Neutrophil (primary cell): ENCODE data around the gene TMA7B.

ENCODE experiments used
- H3K27ac ChIP-seq: fragments of 200-600 bp; sonication (generic); 2 replicates; pipeline ENCODE4 v1.5.1; 2016; ENCODE audit warnings: mild to moderate bottlenecking, moderate library complexity
- H3K27me3 ChIP-seq: fragments of 200-600 bp; sonication (generic); 2 replicates; pipeline ENCODE4 v1.6.0; 2016; ENCODE audit warnings: mild to moderate bottlenecking
- H3K36me3 ChIP-seq: fragments of 200-600 bp; sonication (generic); 2 replicates; pipeline ENCODE4 v1.5.1; 2017
- H3K4me1 ChIP-seq, 2 experiments: fragments of 200-600 bp in 1 of 2; sonication (generic) in 1 of 2; 1 replicate in 1 of 2; 2 replicates in 1 of 2; pipeline versions ENCODE4 v1.5.1 to v1.6.1; 2013 to 2016; ENCODE audit warnings: low read depth in 1 of 2, low read length in 1 of 2, mild to moderate bottlenecking in 1 of 2, moderate library complexity in 1 of 2; ENCODE audit not compliant: control insufficient read depth in 1 of 2, insufficient read depth in 1 of 2
- H3K4me3 ChIP-seq, 2 experiments: fragments of 200-600 bp in 1 of 2; sonication (generic) in 1 of 2; 1 replicate in 1 of 2; 2 replicates in 1 of 2; pipeline ENCODE4 v1.5.1; 2013 to 2016; ENCODE audit warnings: low read depth in 1 of 2, low read length in 1 of 2, mild to moderate bottlenecking in 1 of 2, moderate library complexity in 1 of 2
- H3K9me3 ChIP-seq: fragments of 200-600 bp; sonication (generic); 2 replicates; pipeline ENCODE4 v1.5.1; 2016
- CTCF ChIP-seq: fragments of 200-600 bp; sonication (generic); IDR thresholded peaks from 2 replicates; pipeline ENCODE4 v1.5.1; 2016; ENCODE audit warnings: antibody characterized with exemption

TMA7B gene

DNA sequence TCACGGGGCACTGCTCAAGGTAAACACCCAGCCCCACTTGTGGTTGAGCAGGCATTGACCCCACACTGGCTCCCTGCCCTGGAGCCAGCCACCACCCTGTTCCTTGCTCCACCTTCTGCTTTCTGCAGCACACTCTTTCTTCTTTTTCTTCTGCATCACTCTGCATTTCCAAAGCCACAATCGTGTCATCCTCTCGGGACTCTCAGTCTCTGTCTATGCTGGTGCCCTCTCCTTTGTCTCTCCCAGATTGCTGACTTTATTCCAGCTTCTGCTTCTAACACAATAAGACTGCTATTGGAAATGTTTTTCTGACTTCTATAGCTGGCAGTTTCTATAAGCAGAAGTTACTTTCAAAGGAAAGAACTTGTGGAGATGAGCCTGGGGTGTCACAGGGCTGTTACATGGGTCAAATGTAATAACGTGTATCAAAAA, 44.9 kb upstream of the TMA7B start:
- no peaks in the 10 kb centered on the region for H3K9me3 ChIP-seq
- no peak overlapping the region for H3K27ac ChIP-seq
- no peaks in the 10 kb centered on the region for H3K36me3 ChIP-seq
- no peak overlapping the region for H3K4me3 ChIP-seq
- no peaks in the 10 kb centered on the region for H3K27me3 ChIP-seq
- no peak for TF ChIP-seq CTCF
- H3K4me1 ChIP-seq: no peaks in the 10 kb centered on the region

DNA sequence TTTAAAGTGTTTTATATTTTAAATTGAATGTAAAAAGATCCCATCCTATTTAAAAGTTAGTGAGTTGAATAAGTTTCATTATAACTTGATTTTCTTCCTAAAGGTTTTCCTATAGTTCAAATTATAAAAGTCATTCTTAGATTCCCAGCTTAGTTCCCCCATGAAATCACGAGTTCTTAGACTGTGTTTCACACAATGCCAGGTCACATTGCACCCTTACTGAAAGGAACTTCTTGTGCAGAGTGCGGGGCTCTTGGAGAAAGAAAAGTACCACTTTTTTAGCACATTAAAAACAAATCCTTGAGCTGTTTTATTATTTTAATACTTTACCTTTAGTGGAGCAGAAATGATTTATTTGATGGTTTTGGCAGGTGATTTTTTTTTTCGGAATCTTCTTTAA, 43.7 kb upstream of the TMA7B start:
- no peak for TF ChIP-seq CTCF
- Histone ChIP-seq H3K27ac (no peak overlapping the region), H3K36me3 (no peaks in the 10 kb centered on the region), H3K27me3 (no peaks in the 10 kb centered on the region), H3K4me1 (no peaks in the 10 kb centered on the region), H3K4me3 (no peak overlapping the region), H3K9me3 (no peaks in the 10 kb centered on the region)

DNA sequence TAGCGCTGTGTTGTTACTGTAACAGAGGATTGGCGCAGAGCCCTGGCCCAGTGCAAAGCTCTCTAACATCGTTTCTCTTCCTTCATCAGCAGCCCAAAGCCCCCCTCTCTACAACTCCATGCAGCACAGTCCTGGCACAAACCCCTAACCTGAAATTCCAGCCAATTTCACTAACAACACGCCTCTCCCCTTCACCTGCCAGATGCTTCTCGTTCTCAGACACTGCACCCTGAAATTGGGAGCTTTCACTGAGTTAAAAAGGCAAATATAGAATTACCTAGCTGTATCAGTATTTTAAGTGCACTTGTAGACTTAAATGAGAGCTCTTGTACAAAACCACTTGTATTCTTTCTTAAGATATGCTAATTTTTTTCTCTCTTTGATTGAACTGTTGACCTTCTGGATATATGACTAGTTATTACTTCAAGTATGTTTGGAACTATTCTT, 43.0 kb upstream of the TMA7B start:
- H3K9me3 ChIP-seq: no peaks in the 10 kb centered on the region
- no peak overlapping the region for H3K4me3 ChIP-seq
- H3K27me3 ChIP-seq: no peaks in the 10 kb centered on the region
- no peak overlapping the region for H3K27ac ChIP-seq
- no peaks in the 10 kb centered on the region for H3K36me3 ChIP-seq
- no peak for TF ChIP-seq CTCF
- no peaks in the 10 kb centered on the region for H3K4me1 ChIP-seq

GRCh38 chr22:39917776-39918495, 42.3 kb upstream of the TMA7B start:
- no peak for TF ChIP-seq CTCF
- H3K9me3 ChIP-seq: no peaks in the 10 kb centered on the region
- H3K27me3 ChIP-seq: no peaks in the 10 kb centered on the region
- no peaks in the 10 kb centered on the region for H3K4me1 ChIP-seq
- no peaks in the 10 kb centered on the region for H3K36me3 ChIP-seq
- no peak overlapping the region for H3K27ac ChIP-seq
- no peak overlapping the region for H3K4me3 ChIP-seq

DNA sequence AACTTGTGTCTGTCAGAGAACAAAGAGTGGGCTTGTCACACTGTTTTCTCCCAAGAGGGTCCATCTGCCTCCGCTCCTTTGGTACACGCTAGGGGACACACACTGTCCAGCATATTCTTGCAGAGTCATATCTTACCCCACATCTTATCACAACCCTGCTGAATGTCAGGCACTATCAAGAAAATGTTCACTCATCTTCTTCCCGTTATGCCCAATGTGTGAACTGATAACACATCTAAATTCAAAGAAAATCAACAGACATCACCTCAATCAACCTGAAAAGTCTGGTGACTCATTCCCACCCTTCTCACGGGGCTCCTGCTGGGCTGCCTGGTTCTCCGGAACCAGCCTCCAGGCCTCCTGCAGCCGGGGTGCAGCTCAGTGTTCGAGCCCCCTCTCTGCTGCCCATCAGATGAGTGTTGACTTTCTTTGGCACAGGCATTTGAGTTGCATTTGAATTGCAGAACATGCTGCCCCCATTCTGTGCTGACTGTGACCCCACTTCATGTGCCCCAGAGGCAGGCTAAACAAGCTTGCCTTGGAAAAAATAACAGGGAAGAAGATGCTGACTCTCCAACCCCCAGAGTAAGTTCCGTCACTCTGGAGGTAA, 40.0 kb upstream of the TMA7B start:
- H3K27ac ChIP-seq: no peak overlapping the region
- H3K9me3 ChIP-seq: no peaks in the 10 kb centered on the region
- no peaks in the 10 kb centered on the region for H3K4me1 ChIP-seq
- TF ChIP-seq CTCF: no peak
- H3K4me3 ChIP-seq: no peak overlapping the region
- no peaks in the 10 kb centered on the region for H3K27me3 ChIP-seq
- no peaks in the 10 kb centered on the region for H3K36me3 ChIP-seq
